Loucy (cell line): ENCODE results near the gene EXOC3L1.

ENCODE experiments used
- H2AFZ ChIP-seq: fragments of 200-600 bp; sonication (generic); 2 replicates; pipeline ENCODE4 v1.6.0; 2016; ENCODE audit warnings: antibody characterized with exemption, mild to moderate bottlenecking, low read length, moderate library complexity
- H3F3A ChIP-seq: fragments of 200-600 bp; 2 replicates; pipeline ENCODE4 v1.6.0; 2016; ENCODE audit warnings: antibody characterized with exemption, low read depth, mild to moderate bottlenecking
- H3K27me3 ChIP-seq: fragments of 200-600 bp; sonication (generic); 2 replicates; pipeline ENCODE4 v1.6.1; 2014; ENCODE audit warnings: low read length, mild to moderate bottlenecking; ENCODE audit not compliant: insufficient read depth, poor library complexity, severe bottlenecking
- H3K36me3 ChIP-seq: fragments of 200-600 bp; sonication (generic); 2 replicates; pipeline ENCODE4 v1.6.1; 2016; ENCODE audit warnings: low read length; ENCODE audit not compliant: insufficient read depth
- H3K4me1 ChIP-seq: fragments of 200-600 bp; sonication (generic); 2 replicates; pipeline ENCODE4 v1.5.1; 2014; ENCODE audit warnings: low read length, mild to moderate bottlenecking; ENCODE audit not compliant: insufficient read depth, poor library complexity, severe bottlenecking
- H3K4me2 ChIP-seq: fragments of 200-600 bp; sonication (generic); 2 replicates; pipeline ENCODE4 v1.6.0; 2014; ENCODE audit warnings: antibody characterized with exemption, low read length, low read depth, mild to moderate bottlenecking; ENCODE audit not compliant: poor library complexity, severe bottlenecking
- H3K4me3 ChIP-seq: fragments of 200-600 bp; sonication (generic); 2 replicates; pipeline ENCODE4 v1.5.1; 2014; ENCODE audit warnings: low read length, mild to moderate bottlenecking, mixed read lengths; ENCODE audit not compliant: poor library complexity, severe bottlenecking
- H3K79me2 ChIP-seq: fragments of 200-600 bp; sonication (generic); 2 replicates; pipeline ENCODE4 v1.6.1; 2014; ENCODE audit warnings: low read length; ENCODE audit not compliant: insufficient read depth
- H3K9ac ChIP-seq: fragments of 200-600 bp; sonication (generic); 2 replicates; pipeline ENCODE4 v1.6.0; 2014; ENCODE audit warnings: mild to moderate bottlenecking, low read depth, low read length, moderate library complexity; ENCODE audit not compliant: poor library complexity, severe bottlenecking
- H3K9me2 ChIP-seq: fragments of 200-600 bp; sonication (generic); replicated peaks from 2 replicates; pipeline ENCODE4 v1.6.1; 2016; ENCODE audit warnings: low read depth, low read length, mixed read lengths
- H3K9me3 ChIP-seq: fragments of 200-600 bp; sonication (generic); 2 replicates; pipeline ENCODE4 v1.6.1; 2014; ENCODE audit warnings: mild to moderate bottlenecking, antibody characterized with exemption, low read length, low read depth; ENCODE audit not compliant: insufficient read depth
- H4K20me1 ChIP-seq: fragments of 200-600 bp; sonication (generic); 2 replicates; pipeline ENCODE4 v1.6.0; 2014; ENCODE audit warnings: antibody characterized with exemption, low read length, mild to moderate bottlenecking; ENCODE audit not compliant: insufficient read depth, poor library complexity, severe bottlenecking
- EZH2phosphoT487 ChIP-seq: fragments of 200-600 bp; IDR thresholded peaks from 2 replicates; pipeline ENCODE4 v1.6.1; 2018; ENCODE audit warnings: antibody characterized with exemption, mild to moderate bottlenecking, moderate library complexity, borderline replicate concordance
- TF ChIP-seq, protein P1 (sequence below): fragments of 200-600 bp; sonication (generic); conservative IDR thresholded peaks from 2 replicates; pipeline ENCODE4 v1.5.1; 2014; ENCODE audit warnings: mild to moderate bottlenecking, antibody characterized with exemption, low read length

EXOC3L1 gene

GRCh38 chr16:67199011-67199807, 9.3 kb upstream of the EXOC3L1 start, which contains the start of gene ELMO3:
ELMO3 (plus strand) TSS chr16:67199131; CDS start chr16:67199327, 196 bp downstream.
- no peak within 1 kb of the TSS for H2AFZ ChIP-seq
- no peak within 1 kb of the TSS for H3K4me2 ChIP-seq
- peaks cover 27% of the 10 kb centered on the region for H3K79me2 ChIP-seq
- H3K36me3 ChIP-seq, result peaks cover 74% of the 10 kb centered on the region; the same call in 1 of the 2 replicates
- H3K9me2 ChIP-seq, result no peaks in the 10 kb centered on the region
- H3K4me3 ChIP-seq, result no peak within 1 kb of the TSS
- H3K9ac ChIP-seq, result no peak within 1 kb of the TSS
- H3F3A ChIP-seq, result no peaks in the 10 kb centered on the region
- TF ChIP-seq EZH2phosphoT487, result no peak
- TF ChIP-seq, protein P1, sequence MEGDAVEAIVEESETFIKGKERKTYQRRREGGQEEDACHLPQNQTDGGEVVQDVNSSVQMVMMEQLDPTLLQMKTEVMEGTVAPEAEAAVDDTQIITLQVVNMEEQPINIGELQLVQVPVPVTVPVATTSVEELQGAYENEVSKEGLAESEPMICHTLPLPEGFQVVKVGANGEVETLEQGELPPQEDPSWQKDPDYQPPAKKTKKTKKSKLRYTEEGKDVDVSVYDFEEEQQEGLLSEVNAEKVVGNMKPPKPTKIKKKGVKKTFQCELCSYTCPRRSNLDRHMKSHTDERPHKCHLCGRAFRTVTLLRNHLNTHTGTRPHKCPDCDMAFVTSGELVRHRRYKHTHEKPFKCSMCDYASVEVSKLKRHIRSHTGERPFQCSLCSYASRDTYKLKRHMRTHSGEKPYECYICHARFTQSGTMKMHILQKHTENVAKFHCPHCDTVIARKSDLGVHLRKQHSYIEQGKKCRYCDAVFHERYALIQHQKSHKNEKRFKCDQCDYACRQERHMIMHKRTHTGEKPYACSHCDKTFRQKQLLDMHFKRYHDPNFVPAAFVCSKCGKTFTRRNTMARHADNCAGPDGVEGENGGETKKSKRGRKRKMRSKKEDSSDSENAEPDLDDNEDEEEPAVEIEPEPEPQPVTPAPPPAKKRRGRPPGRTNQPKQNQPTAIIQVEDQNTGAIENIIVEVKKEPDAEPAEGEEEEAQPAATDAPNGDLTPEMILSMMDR, result no peak
- peaks cover 10% of the 10 kb centered on the region for H4K20me1 ChIP-seq
- no peaks in the 10 kb centered on the region for H3K9me3 ChIP-seq
- H3K27me3 ChIP-seq, result no peaks in the 10 kb centered on the region
- H3K4me1 ChIP-seq, result peaks cover 6% of the 10 kb centered on the region

GRCh38 chr16:67198238-67198734, 8.3 kb upstream of the EXOC3L1 start:
- peaks cover 67% of the 10 kb centered on the region; the same call in 1 of the 2 replicates for H3K36me3 ChIP-seq
- no peaks in the 10 kb centered on the region for H3K9me3 ChIP-seq
- H3K4me1 ChIP-seq, result peaks cover 15% of the 10 kb centered on the region
- H3K9ac ChIP-seq, result no peak overlapping the region
- no peaks in the 10 kb centered on the region for H3F3A ChIP-seq
- H3K9me2 ChIP-seq, result no peaks in the 10 kb centered on the region
- H3K4me3 ChIP-seq, result no peak overlapping the region
- peaks cover 37% of the 10 kb centered on the region for H3K79me2 ChIP-seq
- peaks cover 20% of the 10 kb centered on the region for H4K20me1 ChIP-seq
- no peak overlapping the region for H2AFZ ChIP-seq
- no peaks in the 10 kb centered on the region for H3K27me3 ChIP-seq
- H3K4me2 ChIP-seq, result no peak overlapping the region
- TF ChIP-seq, protein P1, result peak; percentile 78
- TF ChIP-seq EZH2phosphoT487, result no peak

- Histone ChIP-seq H3K9me3 (no peaks in the 10 kb centered on the region), H3K4me3 (no peak overlapping the region), H3K4me2 (peak overlapping the region; percentile 32), H4K20me1 (peaks cover 25% of the 10 kb centered on the region), H3K36me3 (peaks cover 61% of the 10 kb centered on the region; the same call in 1 of the 2 replicates), H3K79me2 (peaks cover 43% of the 10 kb centered on the region), H3K9me2 (no peaks in the 10 kb centered on the region), H3F3A (no peaks in the 10 kb centered on the region), H3K27me3 (no peaks in the 10 kb centered on the region), H3K9ac (no peak overlapping the region), H3K4me1 (peaks cover 18% of the 10 kb centered on the region), H2AFZ (no peak overlapping the region)
- TF ChIP-seq, protein P1, result no peak
- no peak for TF ChIP-seq EZH2phosphoT487
Measured at GRCh38 chr16:67197704-67198103, 7.8 kb upstream of the EXOC3L1 start.
